Inflammatory macrophage (primary cell): ENCODE measurements around the gene GXYLT2.
"Not testable (repeated sequence)": the region's sequence is repeated elsewhere in the genome, so short reads cannot be mapped to it uniquely, and the experiment has no call there.

Source experiments
- DNase-seq, 2 donors: peaks; one replicate each; pipeline ENCODE4 v3.0.0-alpha.2; 2020 to 2022

GXYLT2 gene

GRCh38 chr3:72974956-72975355 lies 87.1 kb downstream of the GXYLT2 start:
- no peak for DNase-seq

- peak; percentile 44 to 54 for DNase-seq
These were observed 88.5 kb downstream of the GXYLT2 start for GRCh38 chr3:72976281-72976741.

GRCh38 chr3:72977060-72977808 lies 89.4 kb downstream of the GXYLT2 start:
- peak; percentile 63 to 96 for DNase-seq

GRCh38 chr3:72982609-72983366 lies 94.9 kb downstream of the GXYLT2 start:
- DNase-seq = peak; percentile 65 to 78

- DNase-seq = no peak
These were observed 97.7 kb downstream of the GXYLT2 start for GRCh38 chr3:72985576-72985975.

GRCh38 chr3:72990701-72991395 lies 103.0 kb downstream of the GXYLT2 start:
- peak; percentile 24 to 61 for DNase-seq

GRCh38 chr3:72991522-72991921 lies 103.7 kb downstream of the GXYLT2 start:
- DNase-seq = no peak

- DNase-seq = no peak
These were observed 105.5 kb downstream of the GXYLT2 start for GRCh38 chr3:72993391-72993790.

- no peak for DNase-seq
These were observed 107.5 kb downstream of the GXYLT2 start for GRCh38 chr3:72995337-72995736.

GRCh38 chr3:72996121-72996472 lies 108.3 kb downstream of the GXYLT2 start:
- DNase-seq = no peak

GRCh38 chr3:72996473-72997333 lies 108.9 kb downstream of the GXYLT2 start, which contains the start of gene PPP4R2:
PPP4R2 (plus strand) TSS chr3:72996811; CDS start chr3:72997038, 227 bp downstream.
- peak; percentile 90 for DNase-seq

- DNase-seq = peak; percentile 42 to 48
These were observed 109.6 kb downstream of the GXYLT2 start for GRCh38 chr3:72997421-72997961.

GRCh38 chr3:72998466-72998865 lies 110.6 kb downstream of the GXYLT2 start:
- DNase-seq = no peak

GRCh38 chr3:72999951-73000350 lies 112.1 kb downstream of the GXYLT2 start:
- DNase-seq = no peak

- not testable (repeated sequence) for DNase-seq
These were observed 115.2 kb downstream of the GXYLT2 start for GRCh38 chr3:73003050-73003449.

- DNase-seq = no peak
These were observed 116.5 kb downstream of the GXYLT2 start for GRCh38 chr3:73004316-73004715.

- DNase-seq = no peak
These were observed 120.3 kb downstream of the GXYLT2 start for GRCh38 chr3:73007992-73008712.

GRCh38 chr3:73009008-73009407 lies 121.2 kb downstream of the GXYLT2 start:
- no peak for DNase-seq

- no peak for DNase-seq
These were observed 121.9 kb downstream of the GXYLT2 start for GRCh38 chr3:73009750-73010149.

- DNase-seq = no peak
These were observed 122.3 kb downstream of the GXYLT2 start for GRCh38 chr3:73010158-73010557.

- no peak for DNase-seq
These were observed 130.5 kb downstream of the GXYLT2 start for GRCh38 chr3:73018298-73018697.
